ENCODE results near the gene NINJ1.

DNA sequence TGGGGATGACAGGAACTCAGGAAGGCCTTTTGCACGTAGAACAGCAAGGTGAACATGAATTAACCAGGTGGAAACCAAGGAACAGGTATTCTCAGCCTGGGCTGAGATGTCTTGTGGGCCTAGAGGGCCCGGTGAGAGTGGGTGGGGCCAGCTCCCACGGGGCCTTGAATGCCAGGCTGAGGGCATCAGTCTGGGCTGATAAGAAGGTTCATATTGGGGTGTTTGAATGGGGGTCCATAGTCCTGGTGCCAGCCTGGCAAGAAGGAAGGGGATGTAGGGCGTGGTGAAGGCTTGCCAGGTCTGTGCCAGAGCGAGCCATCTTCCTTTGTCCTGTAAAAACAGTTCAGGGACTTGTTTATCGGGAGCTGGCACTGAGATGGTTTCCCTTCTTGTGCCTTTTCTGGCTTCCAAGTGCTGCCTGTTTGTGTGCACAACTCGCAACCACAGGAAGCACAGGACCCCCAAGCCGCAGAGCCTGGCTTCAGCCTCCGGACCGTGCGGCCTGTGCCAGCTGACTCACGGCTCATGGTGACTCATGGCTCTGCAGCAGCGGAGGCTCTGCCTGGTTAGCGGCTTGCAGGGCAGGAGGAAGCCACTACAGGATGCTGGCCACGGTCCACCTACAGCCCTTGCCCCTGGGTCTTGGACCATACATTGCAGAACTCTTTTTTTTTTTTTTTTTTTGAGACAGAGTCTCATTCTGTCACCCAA, 35.7 kb downstream of the NINJ1 start:
- TF ChIP-seq, protein P1, sequence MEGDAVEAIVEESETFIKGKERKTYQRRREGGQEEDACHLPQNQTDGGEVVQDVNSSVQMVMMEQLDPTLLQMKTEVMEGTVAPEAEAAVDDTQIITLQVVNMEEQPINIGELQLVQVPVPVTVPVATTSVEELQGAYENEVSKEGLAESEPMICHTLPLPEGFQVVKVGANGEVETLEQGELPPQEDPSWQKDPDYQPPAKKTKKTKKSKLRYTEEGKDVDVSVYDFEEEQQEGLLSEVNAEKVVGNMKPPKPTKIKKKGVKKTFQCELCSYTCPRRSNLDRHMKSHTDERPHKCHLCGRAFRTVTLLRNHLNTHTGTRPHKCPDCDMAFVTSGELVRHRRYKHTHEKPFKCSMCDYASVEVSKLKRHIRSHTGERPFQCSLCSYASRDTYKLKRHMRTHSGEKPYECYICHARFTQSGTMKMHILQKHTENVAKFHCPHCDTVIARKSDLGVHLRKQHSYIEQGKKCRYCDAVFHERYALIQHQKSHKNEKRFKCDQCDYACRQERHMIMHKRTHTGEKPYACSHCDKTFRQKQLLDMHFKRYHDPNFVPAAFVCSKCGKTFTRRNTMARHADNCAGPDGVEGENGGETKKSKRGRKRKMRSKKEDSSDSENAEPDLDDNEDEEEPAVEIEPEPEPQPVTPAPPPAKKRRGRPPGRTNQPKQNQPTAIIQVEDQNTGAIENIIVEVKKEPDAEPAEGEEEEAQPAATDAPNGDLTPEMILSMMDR (conservative IDR thresholded peaks at IDR 0.05; ENCODE audit: low read depth, low read length) = no peak
- TF ChIP-seq EZH2 (IDR thresholded peaks at IDR 0.05; ENCODE audit: low read length, unreplicated experiment) = no peak
